ENCODE data around the gene RAB40B.

Gene RAB40B

DNA sequence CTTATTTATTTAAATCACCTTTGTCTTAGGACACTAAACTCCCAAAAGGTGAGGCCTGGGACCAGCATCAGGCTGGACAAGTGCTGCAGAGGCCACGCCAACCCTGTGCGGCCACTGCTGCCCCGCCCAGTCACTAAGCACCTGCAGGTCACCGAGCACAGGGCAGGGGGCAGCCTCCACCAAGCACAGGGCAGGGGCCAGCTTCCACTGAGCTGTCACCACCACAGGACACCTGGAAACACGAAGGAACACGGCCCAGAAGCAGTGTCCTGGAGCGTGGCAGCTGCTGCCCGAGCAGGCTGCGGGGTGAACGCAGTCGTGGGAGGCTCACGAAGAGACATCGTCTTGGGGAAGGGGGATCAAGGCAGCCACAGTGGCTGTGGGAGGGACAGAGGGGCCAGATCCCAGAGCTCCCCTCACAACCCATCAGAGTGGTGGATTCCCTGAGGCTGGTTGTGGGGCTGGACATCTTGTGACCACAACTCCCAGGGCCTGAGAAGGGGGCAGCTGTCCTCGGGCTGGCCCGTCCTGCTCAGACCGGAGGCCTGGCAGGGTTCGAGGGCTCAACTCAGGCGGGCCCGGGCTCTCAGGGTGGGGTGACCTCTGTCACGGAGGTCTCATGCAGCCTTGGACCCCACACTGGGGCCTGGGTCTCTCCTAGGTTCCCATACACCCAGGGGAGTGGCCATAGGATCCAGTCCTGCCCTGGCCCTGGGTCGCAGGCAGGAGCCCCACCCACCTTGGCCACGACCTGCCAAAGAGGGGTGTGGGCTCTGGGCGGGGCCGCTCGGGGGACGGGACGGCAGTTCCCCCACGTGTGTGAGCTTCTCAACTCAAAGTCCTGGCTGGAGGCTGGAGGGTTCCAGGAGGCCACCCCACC lies 18.7 kb downstream of the RAB40B start:
- H3K36me3 ChIP-seq: no peaks in the 10 kb centered on the region
- H3K27me3 ChIP-seq: no peaks in the 10 kb centered on the region
- no peaks in the 10 kb centered on the region for H3K4me1 ChIP-seq (ENCODE audit: control insufficient read depth in 1 of 2, insufficient read depth in 1 of 2, low read depth in 1 of 2, low read length in 1 of 2)
- no peak for TF ChIP-seq CTCF (IDR thresholded peaks at IDR 0.05)
- H3K4me3 ChIP-seq (ENCODE audit: low read depth in 1 of 2, low read length in 1 of 2): no peak overlapping the region
- H3K9me3 ChIP-seq: peaks cover 5% of the 10 kb centered on the region
- no peak overlapping the region for H3K27ac ChIP-seq

GRCh38 chr17:82678265-82678891 lies 20.1 kb downstream of the RAB40B start:
- Histone ChIP-seq H3K4me3 (ENCODE audit: low read depth in 1 of 2, low read length in 1 of 2) (no peak overlapping the region), H3K27me3 (no peaks in the 10 kb centered on the region), H3K9me3 (peaks cover 5% of the 10 kb centered on the region), H3K27ac (no peak overlapping the region), H3K36me3 (no peaks in the 10 kb centered on the region), H3K4me1 (ENCODE audit: control insufficient read depth in 1 of 2, insufficient read depth in 1 of 2, low read depth in 1 of 2, low read length in 1 of 2) (no peaks in the 10 kb centered on the region)
- no peak for TF ChIP-seq CTCF (IDR thresholded peaks at IDR 0.05)

DNA sequence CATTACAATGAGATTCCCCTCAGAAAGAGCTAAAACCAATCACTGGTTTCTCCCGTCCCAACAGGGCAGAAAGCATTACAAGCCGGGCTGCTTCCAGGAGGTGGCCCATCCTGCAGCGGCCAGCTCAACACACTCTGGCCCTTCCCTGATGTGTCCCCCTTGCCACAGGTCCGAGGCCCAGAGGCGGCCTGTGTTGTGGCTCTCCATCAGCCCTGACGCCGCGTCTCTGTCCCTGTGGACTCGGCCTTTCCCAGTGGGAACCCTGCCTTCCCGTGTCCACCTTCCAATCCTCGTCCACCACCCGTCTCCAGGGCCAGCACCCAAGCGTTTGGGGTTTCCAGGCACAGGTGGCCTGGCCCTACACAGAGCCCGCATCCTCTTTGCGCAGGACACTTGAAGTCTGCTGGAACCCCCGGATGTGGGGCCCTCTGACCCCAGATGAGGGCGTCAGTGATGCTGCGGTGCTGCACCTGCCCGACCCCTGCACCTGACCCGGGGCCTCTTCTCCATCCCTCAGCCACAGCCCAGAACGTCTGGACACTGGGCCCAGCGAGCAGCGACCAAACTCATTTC lies 21.1 kb downstream of the RAB40B start:
- H3K27me3 ChIP-seq: no peaks in the 10 kb centered on the region
- H3K9me3 ChIP-seq: peaks cover 5% of the 10 kb centered on the region
- H3K36me3 ChIP-seq: no peaks in the 10 kb centered on the region
- H3K27ac ChIP-seq: no peak overlapping the region
- H3K4me1 ChIP-seq (ENCODE audit: control insufficient read depth in 1 of 2, insufficient read depth in 1 of 2, low read depth in 1 of 2, low read length in 1 of 2): no peaks in the 10 kb centered on the region
- H3K4me3 ChIP-seq (ENCODE audit: low read depth in 1 of 2, low read length in 1 of 2): no peak overlapping the region
- no peak for TF ChIP-seq CTCF (IDR thresholded peaks at IDR 0.05)

- Histone ChIP-seq H3K4me1 (ENCODE audit: control insufficient read depth in 1 of 2, insufficient read depth in 1 of 2, low read depth in 1 of 2, low read length in 1 of 2) (no peaks in the 10 kb centered on the region), H3K27ac (no peak overlapping the region), H3K9me3 (no peaks in the 10 kb centered on the region), H3K36me3 (no peaks in the 10 kb centered on the region), H3K27me3 (no peaks in the 10 kb centered on the region), H3K4me3 (ENCODE audit: low read depth in 1 of 2, low read length in 1 of 2) (no peak overlapping the region)
- no peak for TF ChIP-seq CTCF (IDR thresholded peaks at IDR 0.05)
Observed at GRCh38 chr17:82675476-82676245, 22.8 kb downstream of the RAB40B start.

DNA sequence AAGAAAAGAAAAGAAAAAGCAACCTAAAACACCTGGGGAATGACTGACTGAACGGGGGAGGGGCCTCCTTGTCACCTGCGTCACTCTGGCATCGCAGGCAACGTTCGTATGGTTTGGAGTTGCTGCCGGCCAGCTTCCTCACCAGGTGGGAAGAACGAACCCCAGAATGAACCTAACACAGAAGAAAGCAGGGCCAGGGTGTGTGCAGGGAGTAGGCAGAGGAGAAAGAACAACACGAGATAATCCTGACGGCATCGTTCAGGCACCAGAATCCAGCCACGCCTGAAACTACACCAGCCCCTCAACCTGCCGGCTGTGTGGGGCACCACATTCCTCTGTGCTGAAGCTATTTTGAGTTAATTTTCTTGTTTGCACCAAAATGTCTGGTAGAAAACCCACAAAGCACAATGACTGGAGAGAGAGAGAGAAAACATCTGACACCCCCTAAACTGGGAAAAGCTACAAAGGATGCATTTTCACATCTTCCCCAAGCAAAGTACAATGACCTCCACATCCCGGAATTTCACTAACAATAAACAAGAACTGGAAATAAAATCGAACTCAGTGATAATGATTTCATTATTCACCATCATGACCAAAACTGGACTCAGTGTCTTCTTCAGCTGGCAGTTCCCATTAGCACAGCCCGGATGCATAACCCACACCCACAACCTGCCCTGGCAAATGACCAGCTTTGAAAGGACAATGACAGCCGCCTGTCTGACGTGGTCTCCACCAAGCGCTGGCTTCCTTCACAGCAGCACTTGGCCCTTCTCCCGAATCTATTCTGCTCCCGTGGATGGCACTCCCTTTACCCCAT lies 23.6 kb downstream of the RAB40B start:
- Histone ChIP-seq H3K36me3 (no peaks in the 10 kb centered on the region), H3K27ac (no peak overlapping the region), H3K9me3 (no peaks in the 10 kb centered on the region), H3K4me3 (ENCODE audit: low read depth in 1 of 2, low read length in 1 of 2) (no peak overlapping the region), H3K27me3 (no peaks in the 10 kb centered on the region), H3K4me1 (ENCODE audit: control insufficient read depth in 1 of 2, insufficient read depth in 1 of 2, low read depth in 1 of 2, low read length in 1 of 2) (no peaks in the 10 kb centered on the region)
- TF ChIP-seq CTCF (IDR thresholded peaks at IDR 0.05): no peak

All from neutrophil (primary cell).